ENCODE results near the gene SHISAL2A. TPM values are rescaled to one million over a fixed set of nuclear protein-coding genes. Genes with fewer than 3 reads are reported as not detected.

SHISAL2A gene
- polyA plus RNA-seq, 1 of the 3 experiments (the other 2 are of a cell fraction) = 0.07 TPM

DNA sequence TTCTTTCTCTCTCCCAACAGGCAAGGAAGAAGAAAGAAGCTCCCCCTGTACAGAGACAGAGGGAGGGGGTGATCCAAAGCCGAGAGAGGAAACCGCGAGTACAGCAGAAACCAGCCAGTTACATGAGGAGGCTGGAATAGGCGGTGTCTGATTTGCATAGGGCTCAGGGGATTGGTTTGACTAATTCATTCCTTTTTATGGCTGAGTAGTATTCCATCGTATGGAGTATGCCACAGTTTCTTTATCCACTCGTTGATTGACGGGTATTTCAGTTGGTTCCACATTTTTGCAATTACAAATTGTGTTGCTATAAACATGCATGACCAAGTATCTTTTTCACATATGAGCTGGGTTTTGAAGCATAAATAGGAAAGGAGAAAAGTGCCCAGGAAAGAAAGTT is 34.2 kb upstream of the SHISAL2A start:
- 92% methylated on average over 7 of the region's 7 CpGs for whole genome bisulfite sequencing (ENCODE audit: low lambda C conversion rate)

DNA sequence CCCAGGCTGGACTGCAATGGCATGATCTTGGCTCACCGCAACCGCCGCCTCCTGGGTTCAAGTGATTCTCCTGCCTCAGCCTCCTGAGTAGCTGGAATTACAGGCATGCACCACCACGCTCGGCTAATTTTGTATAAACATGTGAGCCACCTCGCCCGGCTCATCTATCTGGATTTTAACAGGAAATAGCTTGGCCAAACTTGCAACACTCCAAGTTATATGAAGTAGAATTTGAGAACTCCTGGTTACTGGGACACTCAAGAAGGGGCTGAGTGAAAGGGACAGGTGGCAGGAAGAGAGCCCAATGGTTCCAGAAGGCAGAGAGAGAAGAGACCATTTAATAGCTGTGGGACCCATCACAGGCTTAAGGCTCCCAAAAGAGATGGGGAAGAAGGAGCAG is 33.7 kb upstream of the SHISAL2A start:
- ChIA-PET CTCF (interaction anchor here (0.5 kb wide), 1 partner anchor 487 kb away, joined by 3 read pairs; no protein-coding TSS in a partner anchor), POLR2A (interaction anchor here (1.2 kb wide), 1 partner anchor 46 kb away, joined by 3 read pairs; the partner anchor contains the start of gene TUT4)
- Histone ChIP-seq H3K4me3 (ENCODE audit: low read depth in 2 of 2, low read length in 1 of 2) (no peak overlapping the region), H3K4me2 (no peak overlapping the region), H3K36me3 (replicated peaks in 1 of 2; ENCODE audit: control insufficient read depth in 1 of 2, insufficient read depth in 2 of 2, low read length in 1 of 2) (no peaks in the 10 kb centered on the region), H3K27me3 (ENCODE audit: insufficient read depth) (no peaks in the 10 kb centered on the region), H3K79me2 (ENCODE audit: insufficient read depth) (no peaks in the 10 kb centered on the region), H3K9ac (no peak overlapping the region), H2AFZ (ENCODE audit: low read depth) (no peak overlapping the region), H4K20me1 (ENCODE audit: insufficient read depth) (no peaks in the 10 kb centered on the region), H3K9me3 (no peaks in the 10 kb centered on the region), H3K9me2 (no peaks in the 10 kb centered on the region), H3F3A (replicated peaks; ENCODE audit: insufficient read depth) (no peaks in the 10 kb centered on the region), H3K4me1 (ENCODE audit: control insufficient read depth in 1 of 2, insufficient read depth in 2 of 2, low read depth in 1 of 2, low read length in 1 of 2) (peaks cover 0 to 20% of the 10 kb centered on the region in 2 experiments; a peak in 2 of 4 replicates), H3K27ac (ENCODE audit: low read depth in 2 of 2, low read length in 1 of 2) (no peak overlapping the region)
- 94% methylated on average over 7 of the region's 7 CpGs for WGBS (ENCODE audit: low lambda C conversion rate)
- no peak for DNase-seq
- TF ChIP-seq RFX5 (IDR thresholded peaks at IDR 0.05; ENCODE audit: low read length) = no peak
- no peak for TF ChIP-seq FOXJ3 (CRISPR knock-in tag; IDR thresholded peaks at IDR 0.05)
- TF ChIP-seq, protein P1, sequence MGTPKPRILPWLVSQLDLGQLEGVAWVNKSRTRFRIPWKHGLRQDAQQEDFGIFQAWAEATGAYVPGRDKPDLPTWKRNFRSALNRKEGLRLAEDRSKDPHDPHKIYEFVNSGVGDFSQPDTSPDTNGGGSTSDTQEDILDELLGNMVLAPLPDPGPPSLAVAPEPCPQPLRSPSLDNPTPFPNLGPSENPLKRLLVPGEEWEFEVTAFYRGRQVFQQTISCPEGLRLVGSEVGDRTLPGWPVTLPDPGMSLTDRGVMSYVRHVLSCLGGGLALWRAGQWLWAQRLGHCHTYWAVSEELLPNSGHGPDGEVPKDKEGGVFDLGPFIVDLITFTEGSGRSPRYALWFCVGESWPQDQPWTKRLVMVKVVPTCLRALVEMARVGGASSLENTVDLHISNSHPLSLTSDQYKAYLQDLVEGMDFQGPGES (IDR thresholded peaks at IDR 0.05; ENCODE audit: low read depth, low read length) = no peak
- TF ChIP-seq, protein P2, sequence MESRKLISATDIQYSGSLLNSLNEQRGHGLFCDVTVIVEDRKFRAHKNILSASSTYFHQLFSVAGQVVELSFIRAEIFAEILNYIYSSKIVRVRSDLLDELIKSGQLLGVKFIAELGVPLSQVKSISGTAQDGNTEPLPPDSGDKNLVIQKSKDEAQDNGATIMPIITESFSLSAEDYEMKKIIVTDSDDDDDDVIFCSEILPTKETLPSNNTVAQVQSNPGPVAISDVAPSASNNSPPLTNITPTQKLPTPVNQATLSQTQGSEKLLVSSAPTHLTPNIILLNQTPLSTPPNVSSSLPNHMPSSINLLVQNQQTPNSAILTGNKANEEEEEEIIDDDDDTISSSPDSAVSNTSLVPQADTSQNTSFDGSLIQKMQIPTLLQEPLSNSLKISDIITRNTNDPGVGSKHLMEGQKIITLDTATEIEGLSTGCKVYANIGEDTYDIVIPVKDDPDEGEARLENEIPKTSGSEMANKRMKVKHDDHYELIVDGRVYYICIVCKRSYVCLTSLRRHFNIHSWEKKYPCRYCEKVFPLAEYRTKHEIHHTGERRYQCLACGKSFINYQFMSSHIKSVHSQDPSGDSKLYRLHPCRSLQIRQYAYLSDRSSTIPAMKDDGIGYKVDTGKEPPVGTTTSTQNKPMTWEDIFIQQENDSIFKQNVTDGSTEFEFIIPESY (IDR thresholded peaks at IDR 0.05; ENCODE audit: borderline replicate concordance, low read depth) = no peak
- TF ChIP-seq GATA2 (CRISPR knock-in tag; IDR thresholded peaks at IDR 0.05) = no peak
- TF ChIP-seq JUND (IDR thresholded peaks at IDR 0.05) = no peak
- no peak for TF ChIP-seq RCOR1 (IDR thresholded peaks at IDR 0.05; ENCODE audit: low read length)
- TF ChIP-seq, protein P3, sequence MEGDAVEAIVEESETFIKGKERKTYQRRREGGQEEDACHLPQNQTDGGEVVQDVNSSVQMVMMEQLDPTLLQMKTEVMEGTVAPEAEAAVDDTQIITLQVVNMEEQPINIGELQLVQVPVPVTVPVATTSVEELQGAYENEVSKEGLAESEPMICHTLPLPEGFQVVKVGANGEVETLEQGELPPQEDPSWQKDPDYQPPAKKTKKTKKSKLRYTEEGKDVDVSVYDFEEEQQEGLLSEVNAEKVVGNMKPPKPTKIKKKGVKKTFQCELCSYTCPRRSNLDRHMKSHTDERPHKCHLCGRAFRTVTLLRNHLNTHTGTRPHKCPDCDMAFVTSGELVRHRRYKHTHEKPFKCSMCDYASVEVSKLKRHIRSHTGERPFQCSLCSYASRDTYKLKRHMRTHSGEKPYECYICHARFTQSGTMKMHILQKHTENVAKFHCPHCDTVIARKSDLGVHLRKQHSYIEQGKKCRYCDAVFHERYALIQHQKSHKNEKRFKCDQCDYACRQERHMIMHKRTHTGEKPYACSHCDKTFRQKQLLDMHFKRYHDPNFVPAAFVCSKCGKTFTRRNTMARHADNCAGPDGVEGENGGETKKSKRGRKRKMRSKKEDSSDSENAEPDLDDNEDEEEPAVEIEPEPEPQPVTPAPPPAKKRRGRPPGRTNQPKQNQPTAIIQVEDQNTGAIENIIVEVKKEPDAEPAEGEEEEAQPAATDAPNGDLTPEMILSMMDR (IDR thresholded peaks at IDR 0.05) = no peak
- TF ChIP-seq FOXM1 (IDR thresholded peaks at IDR 0.05; ENCODE audit: low read depth) = no peak
- no peak for TF ChIP-seq EP300 (IDR thresholded peaks at IDR 0.05; ENCODE audit: borderline replicate concordance in 1 of 2, low read depth in 1 of 2, low read length in 1 of 2)
- TF ChIP-seq, protein P4, sequence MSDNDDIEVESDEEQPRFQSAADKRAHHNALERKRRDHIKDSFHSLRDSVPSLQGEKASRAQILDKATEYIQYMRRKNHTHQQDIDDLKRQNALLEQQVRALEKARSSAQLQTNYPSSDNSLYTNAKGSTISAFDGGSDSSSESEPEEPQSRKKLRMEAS (IDR thresholded peaks at IDR 0.05; ENCODE audit: low read depth) = no peak
- TF ChIP-seq, protein P5, sequence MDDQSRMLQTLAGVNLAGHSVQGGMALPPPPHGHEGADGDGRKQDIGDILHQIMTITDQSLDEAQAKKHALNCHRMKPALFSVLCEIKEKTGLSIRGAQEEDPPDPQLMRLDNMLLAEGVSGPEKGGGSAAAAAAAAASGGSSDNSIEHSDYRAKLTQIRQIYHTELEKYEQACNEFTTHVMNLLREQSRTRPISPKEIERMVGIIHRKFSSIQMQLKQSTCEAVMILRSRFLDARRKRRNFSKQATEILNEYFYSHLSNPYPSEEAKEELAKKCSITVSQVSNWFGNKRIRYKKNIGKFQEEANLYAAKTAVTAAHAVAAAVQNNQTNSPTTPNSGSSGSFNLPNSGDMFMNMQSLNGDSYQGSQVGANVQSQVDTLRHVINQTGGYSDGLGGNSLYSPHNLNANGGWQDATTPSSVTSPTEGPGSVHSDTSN (IDR thresholded peaks at IDR 0.05) = no peak
- no peak for TF ChIP-seq RXRA (IDR thresholded peaks at IDR 0.05; ENCODE audit: borderline replicate concordance, low read depth)

More for the DNA sequence above, 34.2 kb upstream of the SHISAL2A start:
- DNase-seq = no peak
- Histone ChIP-seq H3K36me3 (replicated peaks in 1 of 2; ENCODE audit: control insufficient read depth in 1 of 2, insufficient read depth in 2 of 2, low read length in 1 of 2) (no peaks in the 10 kb centered on the region), H3K27me3 (ENCODE audit: insufficient read depth) (no peaks in the 10 kb centered on the region), H4K20me1 (ENCODE audit: insufficient read depth) (no peaks in the 10 kb centered on the region), H3K9me2 (no peaks in the 10 kb centered on the region), H3K4me1 (ENCODE audit: control insufficient read depth in 1 of 2, insufficient read depth in 2 of 2, low read depth in 1 of 2, low read length in 1 of 2) (peaks cover 0 to 18% of the 10 kb centered on the region in 2 experiments; a peak in 2 of 4 replicates), H3F3A (replicated peaks; ENCODE audit: insufficient read depth) (no peaks in the 10 kb centered on the region), H3K27ac (ENCODE audit: low read depth in 2 of 2, low read length in 1 of 2) (no peak overlapping the region), H3K9ac (no peak overlapping the region), H3K79me2 (ENCODE audit: insufficient read depth) (no peaks in the 10 kb centered on the region), H3K4me2 (no peak overlapping the region), H2AFZ (ENCODE audit: low read depth) (no peak overlapping the region), H3K4me3 (ENCODE audit: low read depth in 2 of 2, low read length in 1 of 2) (no peak overlapping the region), H3K9me3 (no peaks in the 10 kb centered on the region)
- no peak for TF ChIP-seq TAF1 (IDR thresholded peaks at IDR 0.05; ENCODE audit: borderline replicate concordance, low read depth, low read length)
- TF ChIP-seq EP300 (IDR thresholded peaks at IDR 0.05; ENCODE audit: borderline replicate concordance in 1 of 2, low read depth in 1 of 2, low read length in 1 of 2) = no peak
- no peak for TF ChIP-seq FOXM1 (IDR thresholded peaks at IDR 0.05; ENCODE audit: low read depth)
- no peak for TF ChIP-seq POLR2AphosphoS5 (IDR thresholded peaks at IDR 0.05; ENCODE audit: low read depth, low read length)
- TF ChIP-seq TEAD4 (IDR thresholded peaks at IDR 0.05; ENCODE audit: borderline replicate concordance, insufficient read depth) = no peak
- TF ChIP-seq, protein P6, sequence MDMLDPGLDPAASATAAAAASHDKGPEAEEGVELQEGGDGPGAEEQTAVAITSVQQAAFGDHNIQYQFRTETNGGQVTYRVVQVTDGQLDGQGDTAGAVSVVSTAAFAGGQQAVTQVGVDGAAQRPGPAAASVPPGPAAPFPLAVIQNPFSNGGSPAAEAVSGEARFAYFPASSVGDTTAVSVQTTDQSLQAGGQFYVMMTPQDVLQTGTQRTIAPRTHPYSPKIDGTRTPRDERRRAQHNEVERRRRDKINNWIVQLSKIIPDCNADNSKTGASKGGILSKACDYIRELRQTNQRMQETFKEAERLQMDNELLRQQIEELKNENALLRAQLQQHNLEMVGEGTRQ (IDR thresholded peaks at IDR 0.05; ENCODE audit: borderline replicate concordance, low read depth, low read length) = no peak
- CTCF ChIA-PET = interaction anchor here (0.5 kb wide), 1 partner anchor 488 kb away, joined by 3 read pairs; no protein-coding TSS in a partner anchor
- POLR2A ChIA-PET = interaction anchor here (1.2 kb wide), 1 partner anchor 46 kb away, joined by 3 read pairs; the partner anchor contains the start of gene TUT4

Measured in SK-N-SH (cell line).